HEK293 (cell line): Measurements from ENCODE around the gene ARHGEF37.

Experiments
- CTCF ChIP-seq: fragments of 450-650 bp; formaldehyde crosslinking; IDR thresholded peaks from 2 replicates; pipeline ENCODE4 v1.5.1; 2016; ENCODE audit warnings: missing biosample characterization, missing genetic modification characterization
- ZNF146 ChIP-seq: fragments of 450-650 bp; formaldehyde crosslinking; IDR thresholded peaks from 2 replicates; pipeline ENCODE4 v1.5.1; 2016; ENCODE audit warnings: missing biosample characterization, missing genetic modification characterization
- ZNF18 ChIP-seq: fragments of 450-650 bp; formaldehyde crosslinking; IDR thresholded peaks from 2 replicates; pipeline ENCODE4 v1.5.1; 2016; ENCODE audit warnings: missing biosample characterization, missing genetic modification characterization

- no peak for TF ChIP-seq CTCF (tag by site-specific recombination)
- no peak for TF ChIP-seq ZNF146 (tag by site-specific recombination)
- no peak for TF ChIP-seq ZNF18 (tag by site-specific recombination)
These were observed 12.1 kb downstream of the ARHGEF37 start for GRCh38 chr5:149593370-149593769.
